Epithelial cell of alveolus of lung (primary cell): ENCODE data around the gene PNLIP. TPM values are rescaled to one million over a fixed set of nuclear protein-coding genes. Genes with fewer than 3 reads are reported as not detected.

Experiments used
- total RNA-seq: library from RNA; depleted of rRNA; stranded (reverse); fragments of >200 nt; gene quantifications from 2 replicates; pipeline ENCODE4 v1.2.1, GENCODE V29; 2015

Gene PNLIP
- total RNA-seq = not detected in 2 replicates

GRCh38 chr10:116545756-116546155 lies at the start of gene PNLIP:
Gene PNLIP, plus strand, starts transcription at chr10:116545931. Its CDS starts 162 bp downstream, at chr10:116546093.

GRCh38 chr10:116590590-116591444 lies 45.1 kb downstream of the PNLIP start, which contains the start of gene PNLIPRP1:
Gene PNLIPRP1, plus strand, starts transcription at chr10:116590959. Its CDS starts 171 bp downstream, at chr10:116591130.

Other genes starting within 250 kb of the PNLIP start
- gene CCDC172, start 221.5 kb upstream of the PNLIP start, total RNA-seq = not detected in 2 replicates
- under 0.01 TPM in 1 of 2 replicates, not detected in the other for gene PNLIPRP3, start 118.1 kb upstream of the PNLIP start, total RNA-seq
- not detected in 2 replicates for gene PNLIPRP1, start 45.0 kb downstream of the PNLIP start, total RNA-seq
- not detected in 2 replicates for gene PNLIPRP2, start 75.0 kb downstream of the PNLIP start, total RNA-seq
- 3.0 and 5.2 TPM in 2 replicates for gene HSPA12A, start 196.6 kb downstream of the PNLIP start, total RNA-seq